Measurements from ENCODE around the gene SLC35E4.

SLC35E4 gene

DNA sequence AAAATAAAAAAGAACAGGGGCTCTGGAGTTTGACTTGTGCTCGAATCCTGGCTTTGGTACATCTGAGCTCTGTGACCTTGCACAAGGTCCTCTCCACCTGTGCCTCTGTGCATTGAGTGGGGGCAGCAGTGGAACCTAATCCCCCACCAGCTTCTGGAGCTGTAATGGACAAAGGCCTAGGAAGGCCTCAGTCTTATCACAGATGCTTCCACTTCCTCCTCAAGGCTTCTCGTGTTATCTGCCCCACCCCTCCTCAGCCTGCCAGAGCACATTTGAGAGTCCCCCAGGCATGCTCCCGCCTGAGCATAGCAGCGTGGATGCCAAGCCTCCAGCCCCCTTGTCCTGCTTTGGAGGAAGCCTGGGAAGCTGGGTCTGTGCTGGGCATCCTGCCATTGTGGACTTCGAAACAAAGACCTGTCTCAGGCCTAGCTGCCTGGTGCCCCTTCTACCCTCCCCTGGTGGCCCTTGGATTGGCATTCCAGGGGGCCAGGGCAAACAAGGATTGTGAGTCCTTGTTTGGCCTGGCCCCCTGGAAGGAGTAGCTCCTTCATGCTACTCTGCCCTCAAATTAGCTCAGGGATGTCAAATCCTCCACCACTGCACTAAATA, 15.0 kb downstream of the SLC35E4 start:
- Histone ChIP-seq H3K4me2 (ENCODE audit: low read length) (no peak overlapping the region), H3K36me3 (ENCODE audit: control insufficient read depth in 1 of 2, insufficient read depth in 2 of 2, low read length in 2 of 2) (no peaks in the 10 kb centered on the region), H3K4me1 (ENCODE audit: control insufficient read depth in 1 of 2, insufficient read depth in 2 of 2, low read length in 2 of 2) (no peaks in the 10 kb centered on the region), H3K23ac (ENCODE audit: low read length) (no peak overlapping the region), H4K91ac (ENCODE audit: low read depth, low read length) (no peak overlapping the region), H3K79me1 (ENCODE audit: low read length) (no peaks in the 10 kb centered on the region), H3K4ac (ENCODE audit: low read depth, low read length) (no peak overlapping the region), H3K4me3 (ENCODE audit: low read depth, low read length) (no peak overlapping the region), H3K18ac (ENCODE audit: low read length) (no peak overlapping the region), H2AFZ (ENCODE audit: insufficient read depth, low read length, poor library complexity) (no peak overlapping the region), H3K27ac (ENCODE audit: low read depth, low read length) (no peak overlapping the region), H3K27me3 (ENCODE audit: insufficient read depth, low read length) (no peaks in the 10 kb centered on the region), H3K9ac (ENCODE audit: low read length) (no peak overlapping the region), H4K8ac (ENCODE audit: low read depth, low read length) (no peak overlapping the region), H2BK120ac (ENCODE audit: insufficient read depth, low read length, poor library complexity) (no peak overlapping the region), H2BK12ac (ENCODE audit: low read length) (no peak overlapping the region), H3K14ac (ENCODE audit: low read length) (no peak overlapping the region), H3K9me3 (ENCODE audit: insufficient read depth, low read depth, low read length) (no peaks in the 10 kb centered on the region), H4K12ac (ENCODE audit: low read depth, low read length) (no peak overlapping the region), H2BK5ac (ENCODE audit: low read depth, low read length, poor library complexity) (no peak overlapping the region), H3K79me2 (ENCODE audit: control insufficient read depth, insufficient read depth, low read length, poor library complexity) (no peaks in the 10 kb centered on the region), H2AK5ac (ENCODE audit: low read length) (no peak overlapping the region)
- WGBS (ENCODE audit: extremely low coverage, insufficient coverage, insufficient read length) = no CpG with 5 or more reads among the region's 5 CpGs
- DNase-seq = no peak

DNA sequence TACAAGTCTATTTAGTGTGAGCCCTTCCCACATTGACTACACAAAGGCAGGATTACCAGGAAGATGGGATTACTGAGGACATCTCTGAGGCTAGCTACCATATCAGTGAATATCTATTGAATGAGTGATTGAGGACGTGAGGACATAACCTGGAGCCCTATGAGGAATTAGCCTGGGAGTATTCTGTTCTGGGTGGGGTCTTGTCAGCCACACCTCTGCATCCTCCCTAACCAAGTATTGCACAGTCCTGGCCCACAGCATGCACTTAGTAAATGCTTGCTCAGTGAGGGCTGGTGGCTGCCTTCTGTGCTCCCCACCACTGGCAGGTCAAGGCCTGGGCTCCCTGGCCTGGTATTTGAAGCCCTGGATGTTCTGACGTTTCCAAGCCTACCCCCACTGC, 17.3 kb downstream of the SLC35E4 start:
- no peaks in the 10 kb centered on the region for H3K27me3 ChIP-seq (ENCODE audit: insufficient read depth, low read length)
- H2BK5ac ChIP-seq (ENCODE audit: low read depth, low read length, poor library complexity) = no peak overlapping the region
- no peak overlapping the region for H4K12ac ChIP-seq (ENCODE audit: low read depth, low read length)
- H3K9me3 ChIP-seq (ENCODE audit: insufficient read depth, low read depth, low read length) = no peaks in the 10 kb centered on the region
- H2AK5ac ChIP-seq (ENCODE audit: low read length) = no peak overlapping the region
- DNase-seq = no peak
- no CpG with 5 or more reads among the region's 2 CpGs for WGBS (ENCODE audit: extremely low coverage, insufficient coverage, insufficient read length)
- H3K14ac ChIP-seq (ENCODE audit: low read length) = no peak overlapping the region
- H3K9ac ChIP-seq (ENCODE audit: low read length) = no peak overlapping the region
- no peak overlapping the region for H2AFZ ChIP-seq (ENCODE audit: insufficient read depth, low read length, poor library complexity)
- no peaks in the 10 kb centered on the region for H3K36me3 ChIP-seq (ENCODE audit: control insufficient read depth in 1 of 2, insufficient read depth in 2 of 2, low read length in 2 of 2)
- H3K23ac ChIP-seq (ENCODE audit: low read length) = no peak overlapping the region
- H3K79me2 ChIP-seq (ENCODE audit: control insufficient read depth, insufficient read depth, low read length, poor library complexity) = no peaks in the 10 kb centered on the region
- no peak overlapping the region for H3K4me3 ChIP-seq (ENCODE audit: low read depth, low read length)
- no peak overlapping the region for H2BK120ac ChIP-seq (ENCODE audit: insufficient read depth, low read length, poor library complexity)
- no peak overlapping the region for H3K18ac ChIP-seq (ENCODE audit: low read length)
- H3K27ac ChIP-seq (ENCODE audit: low read depth, low read length) = no peak overlapping the region
- H2BK12ac ChIP-seq (ENCODE audit: low read length) = no peak overlapping the region
- H4K8ac ChIP-seq (ENCODE audit: low read depth, low read length) = no peak overlapping the region
- no peaks in the 10 kb centered on the region for H3K4me1 ChIP-seq (ENCODE audit: control insufficient read depth in 1 of 2, insufficient read depth in 2 of 2, low read length in 2 of 2)
- H3K79me1 ChIP-seq (ENCODE audit: low read length) = no peaks in the 10 kb centered on the region
- no peak overlapping the region for H3K4me2 ChIP-seq (ENCODE audit: low read length)
- H3K4ac ChIP-seq (ENCODE audit: low read depth, low read length) = no peak overlapping the region
- H4K91ac ChIP-seq (ENCODE audit: low read depth, low read length) = no peak overlapping the region

DNA sequence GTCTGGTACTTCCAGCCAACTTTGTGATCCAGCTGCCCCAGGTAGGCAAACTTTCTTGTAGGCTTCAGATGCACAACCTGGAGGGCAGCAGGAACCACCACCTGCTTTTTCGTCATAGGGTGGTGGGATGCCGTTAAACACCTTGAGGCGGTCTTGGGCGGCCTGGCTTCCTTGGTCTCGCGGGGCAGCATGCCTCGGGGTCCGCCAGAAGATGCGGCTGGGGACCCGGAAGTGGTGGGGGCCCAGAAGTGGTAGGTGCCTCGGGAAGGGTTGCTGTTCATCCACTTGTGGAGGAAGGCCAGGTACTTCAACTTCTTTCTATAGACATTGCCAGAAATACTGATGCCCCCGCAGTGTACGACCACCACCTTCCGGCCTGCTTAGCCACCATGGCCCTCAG, 18.8 kb downstream of the SLC35E4 start:
- H3K79me1 ChIP-seq (ENCODE audit: low read length) = no peaks in the 10 kb centered on the region
- H3K23ac ChIP-seq (ENCODE audit: low read length) = no peak overlapping the region
- no peak overlapping the region for H2BK120ac ChIP-seq (ENCODE audit: insufficient read depth, low read length, poor library complexity)
- H2AFZ ChIP-seq (ENCODE audit: insufficient read depth, low read length, poor library complexity) = no peak overlapping the region
- H3K9me3 ChIP-seq (ENCODE audit: insufficient read depth, low read depth, low read length) = no peaks in the 10 kb centered on the region
- no peak overlapping the region for H2BK12ac ChIP-seq (ENCODE audit: low read length)
- no peaks in the 10 kb centered on the region for H3K79me2 ChIP-seq (ENCODE audit: control insufficient read depth, insufficient read depth, low read length, poor library complexity)
- no peak for DNase-seq
- H2AK5ac ChIP-seq (ENCODE audit: low read length) = no peak overlapping the region
- H3K4me2 ChIP-seq (ENCODE audit: low read length) = no peak overlapping the region
- H3K27me3 ChIP-seq (ENCODE audit: insufficient read depth, low read length) = no peaks in the 10 kb centered on the region
- no peak overlapping the region for H4K8ac ChIP-seq (ENCODE audit: low read depth, low read length)
- H3K27ac ChIP-seq (ENCODE audit: low read depth, low read length) = no peak overlapping the region
- no peak overlapping the region for H3K4ac ChIP-seq (ENCODE audit: low read depth, low read length)
- no peak overlapping the region for H3K4me3 ChIP-seq (ENCODE audit: low read depth, low read length)
- no peak overlapping the region for H3K14ac ChIP-seq (ENCODE audit: low read length)
- H3K4me1 ChIP-seq (ENCODE audit: control insufficient read depth in 1 of 2, insufficient read depth in 2 of 2, low read length in 2 of 2) = no peaks in the 10 kb centered on the region
- H3K18ac ChIP-seq (ENCODE audit: low read length) = no peak overlapping the region
- no CpG with 5 or more reads among the region's 14 CpGs for WGBS (ENCODE audit: extremely low coverage, insufficient coverage, insufficient read length)
- no peak overlapping the region for H2BK5ac ChIP-seq (ENCODE audit: low read depth, low read length, poor library complexity)
- no peak overlapping the region for H4K12ac ChIP-seq (ENCODE audit: low read depth, low read length)
- H3K36me3 ChIP-seq (ENCODE audit: control insufficient read depth in 1 of 2, insufficient read depth in 2 of 2, low read length in 2 of 2) = no peaks in the 10 kb centered on the region
- no peak overlapping the region for H3K9ac ChIP-seq (ENCODE audit: low read length)
- no peak overlapping the region for H4K91ac ChIP-seq (ENCODE audit: low read depth, low read length)

GRCh38 chr22:30655532-30655931, 20.0 kb downstream of the SLC35E4 start:
- H3K79me1 ChIP-seq (ENCODE audit: low read length) = no peaks in the 10 kb centered on the region
- H3K79me2 ChIP-seq (ENCODE audit: control insufficient read depth, insufficient read depth, low read length, poor library complexity) = no peaks in the 10 kb centered on the region
- H4K91ac ChIP-seq (ENCODE audit: low read depth, low read length) = no peak overlapping the region
- no peak for DNase-seq
- no peak overlapping the region for H3K4me3 ChIP-seq (ENCODE audit: low read depth, low read length)
- no peak overlapping the region for H2BK5ac ChIP-seq (ENCODE audit: low read depth, low read length, poor library complexity)
- no peak overlapping the region for H2BK120ac ChIP-seq (ENCODE audit: insufficient read depth, low read length, poor library complexity)
- WGBS (ENCODE audit: extremely low coverage, insufficient coverage, insufficient read length) = no CpG with 5 or more reads among the region's 3 CpGs
- H3K14ac ChIP-seq (ENCODE audit: low read length) = no peak overlapping the region
- no peak overlapping the region for H3K18ac ChIP-seq (ENCODE audit: low read length)
- no peak overlapping the region for H3K4me2 ChIP-seq (ENCODE audit: low read length)
- H3K4me1 ChIP-seq (ENCODE audit: control insufficient read depth in 1 of 2, insufficient read depth in 2 of 2, low read length in 2 of 2) = no peaks in the 10 kb centered on the region
- no peak overlapping the region for H3K23ac ChIP-seq (ENCODE audit: low read length)
- H3K4ac ChIP-seq (ENCODE audit: low read depth, low read length) = no peak overlapping the region
- no peak overlapping the region for H3K9ac ChIP-seq (ENCODE audit: low read length)
- no peak overlapping the region for H4K8ac ChIP-seq (ENCODE audit: low read depth, low read length)
- no peaks in the 10 kb centered on the region for H3K36me3 ChIP-seq (ENCODE audit: control insufficient read depth in 1 of 2, insufficient read depth in 2 of 2, low read length in 2 of 2)
- H4K12ac ChIP-seq (ENCODE audit: low read depth, low read length) = no peak overlapping the region
- H3K27ac ChIP-seq (ENCODE audit: low read depth, low read length) = no peak overlapping the region
- no peaks in the 10 kb centered on the region for H3K9me3 ChIP-seq (ENCODE audit: insufficient read depth, low read depth, low read length)
- H2BK12ac ChIP-seq (ENCODE audit: low read length) = no peak overlapping the region
- no peak overlapping the region for H2AK5ac ChIP-seq (ENCODE audit: low read length)
- no peaks in the 10 kb centered on the region for H3K27me3 ChIP-seq (ENCODE audit: insufficient read depth, low read length)
- H2AFZ ChIP-seq (ENCODE audit: insufficient read depth, low read length, poor library complexity) = no peak overlapping the region
